GM18873 (cell line): Measurements from ENCODE around the gene CRY2.

Experiments used
- ATAC-seq: cut with Tn5 transposase; IDR thresholded peaks from one replicate; pipeline ENCODE4 v1.9.1; 2021; ENCODE audit warnings: mild to moderate bottlenecking, moderate library complexity, moderate number of reproducible peaks; ENCODE audit not compliant: unreplicated experiment, low FRiP score

CRY2 gene

DNA sequence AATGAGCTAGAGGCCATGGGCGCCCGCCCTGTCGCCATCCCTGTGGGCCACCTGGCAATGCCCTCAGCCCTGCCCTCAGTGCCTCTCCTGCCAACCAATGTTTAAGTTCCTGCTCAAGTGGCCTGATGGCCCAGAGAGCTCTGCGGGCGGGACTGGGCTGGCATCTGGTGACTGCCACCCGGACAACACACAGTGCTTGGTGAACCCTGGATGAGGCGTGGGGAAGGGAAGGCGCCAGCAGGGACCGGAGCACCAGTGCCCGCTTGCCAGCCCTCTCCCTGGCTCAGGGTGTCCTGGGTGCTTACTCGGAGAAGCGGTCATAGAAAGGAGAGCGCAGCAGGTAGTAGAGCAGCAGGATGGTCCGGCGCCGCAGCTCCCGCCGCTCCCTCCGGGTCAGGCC lies 66.2 kb downstream of the CRY2 start:
- ATAC-seq: no peak

DNA sequence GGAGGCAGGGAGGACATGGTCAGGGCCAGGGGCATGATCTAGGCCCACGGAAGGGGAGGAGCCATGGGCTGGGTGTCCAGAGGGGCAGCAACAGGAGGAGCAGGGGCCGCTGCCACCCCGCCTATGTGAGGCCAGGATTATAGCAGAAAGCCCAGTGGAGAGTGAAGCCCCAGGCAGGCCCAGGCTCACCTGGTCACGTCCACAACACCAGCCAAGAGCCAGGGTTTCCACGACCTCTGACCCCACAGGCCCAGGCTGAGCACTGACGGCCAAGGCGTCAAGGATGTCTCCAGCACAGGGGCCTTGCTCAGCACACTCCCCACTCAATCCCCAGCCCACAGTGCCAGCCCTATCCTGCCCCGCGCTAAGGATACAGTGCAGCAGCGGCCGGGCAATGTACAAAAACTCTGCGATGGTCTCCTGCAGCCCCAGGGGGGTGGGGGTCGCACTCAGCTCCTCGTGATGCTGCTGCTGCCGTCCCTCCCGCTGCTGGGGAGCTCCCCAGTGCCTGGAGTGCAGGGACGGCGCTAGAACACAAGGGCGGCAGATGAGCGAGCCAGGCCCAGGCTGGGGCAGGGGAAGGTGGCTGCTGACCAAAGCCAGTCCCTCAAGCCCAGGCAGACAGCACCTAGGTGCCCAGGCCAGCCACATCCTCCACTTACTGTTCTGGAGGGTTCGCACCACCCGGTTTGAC lies 66.8 kb downstream of the CRY2 start:
- no peak for ATAC-seq

DNA sequence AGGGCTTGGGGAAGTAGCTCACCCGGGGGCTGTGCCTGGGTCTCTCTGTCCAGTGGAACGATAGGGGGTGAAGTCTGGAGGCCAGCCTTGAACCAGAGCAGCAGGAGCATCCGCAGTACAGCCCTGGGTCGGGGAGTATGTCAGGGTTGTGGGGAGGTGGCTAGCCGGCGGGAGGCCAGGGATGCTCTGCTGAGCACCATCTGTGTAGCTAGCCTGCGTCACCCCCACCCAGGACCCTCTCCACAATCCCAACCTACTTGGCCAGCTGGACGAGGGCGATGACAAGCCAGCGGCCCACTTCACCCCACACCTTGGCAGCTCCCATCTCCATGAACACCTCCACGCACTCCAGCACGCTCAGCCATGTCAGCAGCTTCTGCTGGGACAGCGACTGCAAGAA lies 68.2 kb downstream of the CRY2 start:
- ATAC-seq: no peak

- no peak for ATAC-seq
Observed at GRCh38 chr11:45917286-45917622, 70.0 kb downstream of the CRY2 start.

GRCh38 chr11:45917623-45918330 lies 70.5 kb downstream of the CRY2 start, which contains the start of gene PEX16:
PEX16 (minus strand) TSS chr11:45917877; CDS start chr11:45917811, 66 bp downstream.
- ATAC-seq: peak; percentile 83

DNA sequence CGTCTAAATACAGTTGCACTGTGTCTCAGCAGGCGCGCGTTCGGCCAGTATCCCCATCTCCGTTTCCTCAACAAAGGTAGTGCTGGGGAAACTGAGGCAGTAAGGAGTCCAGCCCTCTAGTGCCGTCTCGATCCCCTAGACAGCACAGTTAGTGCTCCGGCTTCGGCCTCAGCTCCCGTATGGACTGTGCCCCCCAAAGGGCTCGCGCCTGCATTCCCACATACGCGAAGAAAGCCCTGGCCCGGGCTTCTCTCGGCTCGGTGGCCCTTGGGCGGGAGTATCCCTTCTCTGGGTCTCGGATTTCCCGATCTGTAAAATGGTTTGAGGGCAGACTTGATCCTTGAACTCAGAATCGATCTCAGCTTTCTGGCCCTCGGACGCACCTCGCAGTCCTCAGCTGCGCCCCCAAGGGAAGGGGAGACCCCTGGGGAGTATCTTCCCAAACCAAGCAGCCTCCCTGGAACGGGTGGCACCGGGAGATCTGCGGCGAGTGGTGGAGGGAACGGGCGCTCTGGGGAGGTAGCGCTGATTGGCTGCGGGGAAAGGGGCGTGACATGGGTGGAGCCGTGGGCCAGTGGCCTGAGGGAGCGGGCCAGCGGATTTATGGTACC lies 71.2 kb downstream of the CRY2 start:
- no peak for ATAC-seq

GRCh38 chr11:45918962-45919675 lies 71.8 kb downstream of the CRY2 start:
- no peak for ATAC-seq

DNA sequence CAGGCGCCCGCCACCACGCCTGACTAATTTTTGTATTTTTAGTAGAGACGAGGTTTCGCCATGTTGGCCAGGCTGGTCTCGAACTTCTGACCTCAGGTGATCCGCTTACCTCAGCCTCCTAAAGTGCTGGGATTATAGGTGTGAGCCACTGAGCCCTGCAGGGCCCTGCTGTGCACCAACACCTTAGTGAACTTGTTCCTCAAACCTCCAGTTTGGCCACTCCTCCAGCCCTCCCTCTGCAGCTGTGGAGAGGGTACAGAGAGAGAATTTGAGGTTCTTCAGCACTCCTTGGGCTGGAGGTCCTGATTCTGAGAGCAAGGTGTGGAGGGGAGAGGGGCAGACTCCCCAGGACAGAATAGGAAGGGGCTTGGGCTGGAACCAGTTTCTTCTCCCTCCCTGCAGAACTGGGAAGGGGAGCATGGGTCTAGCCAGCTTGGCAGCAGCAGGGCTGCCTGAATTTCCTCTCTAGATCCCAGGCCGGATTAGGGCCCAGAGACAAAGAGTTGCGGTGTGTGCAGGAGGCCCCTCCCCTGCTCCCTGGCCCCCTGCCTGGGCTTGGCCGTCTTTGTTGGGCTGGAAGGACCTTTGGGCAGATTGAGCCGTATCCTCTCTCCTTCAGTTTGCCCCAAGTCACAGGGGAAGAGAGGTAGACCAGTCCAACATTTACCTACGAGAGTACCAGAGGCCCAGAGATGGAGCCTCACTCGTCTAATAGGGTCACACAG lies 72.7 kb downstream of the CRY2 start:
- ATAC-seq: no peak

GRCh38 chr11:45920531-45921477 lies 73.5 kb downstream of the CRY2 start:
- ATAC-seq: no peak

- no peak for ATAC-seq
Observed at GRCh38 chr11:45921561-45922424, 74.5 kb downstream of the CRY2 start.

DNA sequence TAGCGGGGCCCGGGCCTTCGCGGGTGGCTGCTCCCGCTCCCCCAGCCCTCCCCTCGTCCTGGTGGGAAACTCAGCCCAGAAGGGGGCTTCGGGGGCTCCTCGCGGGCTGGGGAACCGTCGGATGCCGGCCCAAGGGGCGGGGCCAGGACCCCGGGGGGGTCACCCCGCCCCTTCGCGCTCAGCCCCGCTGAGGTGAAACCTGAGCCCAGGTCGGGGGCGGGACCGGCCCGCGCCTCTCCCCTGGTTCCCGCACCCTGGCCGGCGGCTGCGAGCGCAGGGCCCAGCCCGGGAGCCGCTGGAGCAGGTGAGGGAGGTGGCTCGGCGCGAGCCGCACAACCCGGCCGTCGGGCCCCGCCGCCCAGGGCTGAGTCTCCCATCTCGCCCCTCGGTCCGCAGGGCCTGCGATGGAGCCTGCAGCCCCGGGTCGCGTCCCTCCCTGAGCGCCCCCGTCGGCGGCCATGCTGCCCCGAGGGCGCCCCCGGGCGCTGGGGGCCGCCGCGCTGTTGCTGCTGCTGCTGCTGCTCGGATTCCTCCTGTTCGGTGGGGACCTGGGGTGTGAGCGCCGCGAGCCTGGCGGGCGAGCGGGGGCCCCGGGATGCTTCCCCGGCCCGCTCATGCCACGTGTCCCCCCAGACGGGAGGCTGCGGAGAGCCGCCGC lies 75.3 kb downstream of the CRY2 start, which contains the start of gene LARGE2:
LARGE2 (plus strand) TSS at position 232 of the 658 bp plus-strand sequence; CDS start at position 459, 227 bp downstream.
- no peak for ATAC-seq

- ATAC-seq: no peak
Observed at GRCh38 chr11:45924036-45924915, 77.0 kb downstream of the CRY2 start.

DNA sequence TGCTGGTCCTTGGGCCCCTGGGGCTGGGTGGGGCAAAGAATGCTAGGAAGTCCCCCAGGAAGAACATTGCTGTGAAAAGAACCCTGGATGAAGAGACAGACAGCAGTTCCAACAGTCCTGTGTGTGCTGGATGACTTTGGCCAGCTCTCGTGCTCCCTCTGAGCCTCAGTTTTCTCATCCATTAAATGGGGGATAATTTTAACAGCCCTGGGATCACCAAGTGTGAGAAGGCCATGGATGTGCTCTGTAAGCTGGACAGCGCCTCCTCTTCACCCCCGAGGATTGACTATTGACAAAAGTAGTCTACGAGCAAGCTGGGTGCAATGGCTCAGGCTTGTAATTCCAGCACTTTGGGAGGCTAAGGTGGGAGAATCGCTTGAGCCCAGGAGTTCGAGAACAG lies 77.7 kb downstream of the CRY2 start:
- no peak for ATAC-seq

GRCh38 chr11:45925550-45925949 lies 78.3 kb downstream of the CRY2 start:
- no peak for ATAC-seq

DNA sequence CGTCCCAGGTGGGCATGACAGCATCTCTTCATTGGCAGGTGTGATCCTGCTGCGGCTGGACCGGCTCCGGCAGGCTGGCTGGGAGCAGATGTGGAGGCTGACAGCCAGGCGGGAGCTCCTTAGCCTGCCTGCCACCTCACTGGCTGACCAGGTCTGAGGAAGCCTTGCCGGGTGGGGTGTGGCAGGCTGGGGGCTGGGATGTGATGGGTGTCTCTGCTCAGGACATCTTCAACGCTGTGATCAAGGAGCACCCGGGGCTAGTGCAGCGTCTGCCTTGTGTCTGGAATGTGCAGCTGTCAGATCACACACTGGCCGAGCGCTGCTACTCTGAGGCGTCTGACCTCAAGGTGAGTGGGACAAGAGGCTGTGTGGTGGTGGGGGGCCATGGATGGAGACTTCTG lies 78.7 kb downstream of the CRY2 start:
- no peak for ATAC-seq

DNA sequence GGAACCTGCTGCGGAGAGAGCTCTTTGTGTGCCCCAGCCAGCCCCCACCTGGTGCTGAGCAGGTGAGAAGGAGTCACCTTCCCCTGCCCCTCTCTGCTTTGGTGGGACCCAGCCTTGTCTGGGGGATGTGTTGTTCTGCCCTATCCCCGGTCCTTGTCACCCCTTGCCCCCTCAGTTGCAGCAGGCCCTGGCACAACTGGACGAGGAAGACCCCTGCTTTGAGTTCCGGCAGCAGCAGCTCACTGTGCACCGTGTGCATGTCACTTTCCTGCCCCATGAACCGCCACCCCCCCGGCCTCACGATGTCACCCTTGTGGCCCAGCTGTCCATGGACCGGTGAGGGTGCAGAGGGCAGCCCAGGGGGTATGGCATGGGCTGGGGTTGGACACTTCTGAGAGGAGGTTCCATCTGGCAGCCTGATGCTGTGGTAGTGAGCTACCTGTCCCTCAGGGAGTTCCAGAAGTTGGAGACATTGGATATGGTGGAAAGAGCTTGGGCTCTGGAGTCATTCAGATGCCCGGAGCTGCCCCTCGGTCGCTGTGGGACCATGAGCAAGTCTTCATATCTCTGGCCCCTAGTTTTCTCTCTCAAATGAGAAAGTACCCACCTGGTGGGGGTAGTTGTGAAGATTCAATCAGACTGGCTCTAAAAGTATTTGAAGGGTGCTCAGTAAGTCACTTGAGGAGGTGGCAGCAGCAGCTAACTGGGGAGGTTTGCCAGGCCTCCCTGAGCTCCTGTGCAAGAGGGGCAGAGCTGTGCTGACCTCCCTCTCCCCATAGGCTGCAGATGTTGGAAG lies 79.5 kb downstream of the CRY2 start:
- ATAC-seq: no peak
